Stimulated activated CD8-positive, alpha-beta memory T cell treated with anti-CD3 and anti-CD28 coated beads, Interleukin-15, amount 100 ng/mL, for 1 hour (primary cell): ENCODE measurements around the gene CYP2B6.
"Not testable (repeated sequence)": the region's sequence is repeated elsewhere in the genome, so short reads cannot be mapped to it uniquely, and the experiment has no call there.

Experiments used
- DNase-seq: peaks from one replicate; pipeline ENCODE4 v3.0.0-alpha.2; 2020; ENCODE audit warnings: low read depth

The CYP2B6 gene

DNA sequence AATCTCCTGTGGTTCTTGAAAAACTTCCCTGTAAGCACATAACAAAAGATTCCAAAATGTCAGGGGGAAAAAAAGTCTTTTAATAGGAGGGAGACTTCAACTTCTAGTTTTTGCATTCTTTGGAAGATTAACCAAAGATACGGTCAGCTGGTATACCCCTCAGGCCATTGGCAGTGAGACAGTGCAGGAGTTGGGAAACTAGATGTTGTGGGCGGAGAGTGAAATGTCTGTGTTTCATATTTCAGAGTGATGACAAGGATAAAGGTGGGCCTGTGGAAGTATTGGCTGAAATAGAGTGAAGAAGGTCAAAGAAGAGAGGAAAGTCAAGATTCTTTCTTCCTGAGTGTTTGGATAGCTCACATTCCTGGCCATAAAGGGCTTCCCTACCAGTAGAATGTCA lies 40.8 kb downstream of the CYP2B6 start:
- DNase-seq = no peak

DNA sequence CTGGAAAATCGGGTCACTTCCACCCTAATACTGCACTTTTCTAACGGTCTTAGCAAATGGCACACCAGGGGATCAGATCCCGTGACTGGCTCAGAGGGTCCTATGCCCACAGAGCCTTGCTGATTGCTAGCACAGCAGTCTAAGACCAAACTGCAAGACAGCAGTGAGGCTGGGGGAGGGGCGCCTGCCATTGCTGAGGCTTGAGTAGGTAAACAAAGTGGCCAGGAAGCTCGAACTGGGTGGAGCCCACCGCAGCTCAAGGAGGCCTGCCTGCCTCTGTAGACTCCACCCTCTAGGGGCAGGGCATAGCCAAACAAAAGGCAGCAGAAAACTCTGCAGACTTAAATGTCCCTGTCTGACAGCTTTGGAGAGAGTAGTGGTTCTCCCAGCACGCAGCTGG lies 42.2 kb downstream of the CYP2B6 start:
- DNase-seq = not testable (repeated sequence)

DNA sequence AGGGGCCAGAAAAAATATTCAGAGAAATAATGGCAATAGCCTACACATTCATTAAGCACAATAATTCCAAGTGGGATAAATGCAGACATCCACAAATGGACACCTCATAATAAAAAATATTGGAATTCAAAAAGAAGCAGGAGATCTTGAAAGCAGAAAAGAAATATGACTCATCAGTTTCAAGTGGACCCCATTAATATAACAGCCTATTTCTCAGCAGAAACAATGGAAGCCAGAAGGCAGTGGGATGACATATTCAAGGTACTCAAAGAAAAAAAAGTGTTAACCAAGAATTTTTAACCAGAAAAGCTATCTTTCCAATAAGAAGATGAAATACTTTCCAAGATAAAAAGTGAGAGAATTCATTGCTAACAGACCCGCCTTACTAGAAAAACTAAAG lies 48.7 kb downstream of the CYP2B6 start:
- DNase-seq = no peak

DNA sequence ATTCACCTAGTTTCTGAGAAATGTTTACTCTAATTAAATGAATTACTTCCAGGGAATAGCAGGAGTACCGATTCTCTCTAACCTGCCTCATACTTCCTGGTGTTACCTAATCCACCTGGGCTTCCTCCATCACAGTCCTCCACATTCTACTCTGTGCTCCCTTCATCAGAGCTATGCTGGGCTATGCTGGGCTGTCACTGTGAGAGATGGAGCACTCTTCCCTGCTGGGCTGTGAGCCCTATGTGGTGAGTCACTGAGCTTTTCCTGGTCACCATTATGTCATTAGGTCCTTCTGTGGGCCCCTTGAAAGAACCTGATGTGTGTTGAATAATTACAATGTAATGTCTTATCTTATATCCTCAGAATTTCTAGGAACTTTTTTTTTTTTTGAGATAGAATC lies 54.0 kb downstream of the CYP2B6 start:
- DNase-seq = not testable (repeated sequence)

DNA sequence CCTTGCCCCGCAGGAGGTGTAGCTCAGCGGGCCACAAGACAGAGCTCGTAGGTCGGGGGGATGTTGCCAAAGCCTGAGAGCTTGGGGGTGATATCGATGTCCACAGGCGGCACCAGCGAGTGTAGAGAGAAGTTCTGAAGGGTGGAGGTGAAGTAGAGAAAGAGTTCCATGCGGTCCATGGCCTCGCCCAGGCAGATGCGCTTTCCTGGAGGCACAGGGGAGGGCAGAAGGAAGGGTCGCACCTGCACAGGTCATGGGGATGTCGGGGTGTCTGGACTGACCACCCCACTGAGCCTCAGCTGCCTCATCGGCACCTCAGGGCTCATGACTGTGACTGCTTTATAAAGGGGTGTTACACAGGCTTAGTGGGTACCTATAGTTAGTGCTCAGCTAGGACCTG lies 59.3 kb downstream of the CYP2B6 start:
- DNase-seq = no peak

DNA sequence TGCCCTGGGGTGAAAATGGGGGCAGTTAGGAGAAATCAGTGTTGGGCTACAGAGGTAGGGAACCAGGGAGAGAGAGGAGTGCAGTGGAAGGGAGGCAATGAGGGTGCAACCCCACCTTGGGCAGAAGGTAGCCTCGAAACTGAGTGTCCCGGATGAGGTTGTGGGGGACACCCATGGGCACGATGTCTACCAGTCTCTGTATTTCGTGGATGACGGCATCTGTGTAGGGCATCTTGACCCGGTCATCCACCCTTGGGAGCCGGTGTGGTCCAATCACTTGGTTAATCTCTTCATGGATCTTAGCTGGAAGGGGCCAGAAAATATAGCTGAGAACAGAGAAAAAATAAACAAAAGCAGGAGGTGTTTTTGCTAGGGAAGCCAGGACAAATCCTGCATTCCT lies 61.1 kb downstream of the CYP2B6 start:
- DNase-seq = not testable (repeated sequence)

DNA sequence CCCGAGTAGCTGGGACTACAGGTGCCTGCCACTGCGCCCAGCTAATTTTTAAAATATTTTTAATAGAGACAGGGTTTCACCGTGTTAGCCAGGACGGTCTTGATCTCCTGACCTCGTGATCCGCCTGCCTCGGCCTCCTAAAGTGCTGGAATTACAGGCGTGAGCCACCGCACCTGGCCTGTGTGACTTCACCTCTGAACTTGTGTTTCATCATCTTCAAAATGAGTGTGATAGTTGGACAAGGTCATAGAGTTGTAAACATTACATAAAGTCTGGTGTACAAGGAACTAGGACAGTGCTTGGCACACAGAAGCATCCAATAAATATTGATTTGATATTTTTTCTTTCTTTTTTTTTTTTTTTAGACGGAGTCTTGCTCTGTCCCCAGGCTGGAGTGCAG lies 62.2 kb downstream of the CYP2B6 start:
- not testable (repeated sequence) for DNase-seq

DNA sequence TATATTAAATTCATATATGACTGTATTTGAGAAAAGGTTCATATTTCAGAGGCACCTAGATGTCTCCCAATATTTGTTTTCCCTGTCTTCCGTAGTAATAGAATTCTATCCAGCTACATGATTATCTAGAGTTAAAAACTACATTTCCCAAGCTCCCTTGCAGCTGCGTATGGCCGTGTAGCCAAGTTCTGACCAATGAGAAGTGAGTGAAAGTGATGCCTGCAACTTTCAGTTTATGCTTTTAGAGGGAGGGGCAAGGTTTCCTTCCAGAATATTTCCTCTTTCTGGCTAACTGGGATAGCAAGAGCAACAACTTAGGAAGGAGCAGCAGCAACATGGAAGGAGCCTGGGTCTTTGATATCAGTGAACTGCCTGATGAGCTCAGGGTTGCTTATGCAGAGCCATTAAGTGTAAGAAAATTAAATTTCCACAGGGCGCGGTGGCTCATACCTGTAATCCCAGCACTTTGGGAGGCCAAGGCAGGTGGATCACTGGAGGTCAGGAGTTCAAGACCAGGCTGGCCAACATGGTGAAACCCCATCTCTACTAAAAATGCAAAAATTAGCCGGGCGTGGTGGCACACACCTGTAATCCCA lies 74.0 kb downstream of the CYP2B6 start:
- no peak for DNase-seq
